PFSK-1 (cell line): ENCODE measurements around the gene IRGQ.

ENCODE experiments used
- FOXP2 ChIP-seq: optimal IDR thresholded peaks from 2 replicates; pipeline ENCODE3; 2011; ENCODE audit warnings: borderline replicate concordance, control low read depth, inconsistent platforms; ENCODE audit not compliant: insufficient read depth; ENCODE audit errors: extremely low read length, extremely low read depth
- POLR2AphosphoS5 ChIP-seq: IDR thresholded peaks from 2 replicates; pipeline ENCODE4 v1.6.1; 2012; ENCODE audit warnings: low read depth, mild to moderate bottlenecking, control low read depth, low read length, moderate library complexity
- REST ChIP-seq, 2 experiments: IDR thresholded peaks; 2 replicates each; pipeline versions ENCODE4 v1.6.1 to v1.8.0; 2011 to 2012; ENCODE audit warnings: low read depth in 2 of 2, low read length in 2 of 2, control low read depth in 1 of 2, inconsistent platforms in 1 of 2, mild to moderate bottlenecking in 1 of 2, moderate library complexity in 1 of 2; ENCODE audit not compliant: insufficient read depth in 1 of 2
- SIN3A ChIP-seq: IDR thresholded peaks from 2 replicates; pipeline ENCODE4 v1.6.1; 2012; ENCODE audit warnings: mild to moderate bottlenecking, low read length, moderate library complexity, borderline replicate concordance; ENCODE audit not compliant: insufficient read depth
- TAF1 ChIP-seq: IDR thresholded peaks from 2 replicates; pipeline ENCODE4 v1.6.1; 2012; ENCODE audit warnings: low read length, control low read depth, borderline replicate concordance; ENCODE audit not compliant: insufficient read depth

IRGQ gene

GRCh38 chr19:43634068-43634467 is 38.1 kb upstream of the IRGQ start:
- TF ChIP-seq SIN3A = no peak

- TF ChIP-seq SIN3A = no peak
- no peak for TF ChIP-seq POLR2AphosphoS5
- no peak for TF ChIP-seq REST (IDR thresholded peaks at IDR 0.05; ENCODE audit: insufficient read depth in 1 of 2, low read depth in 2 of 2, low read length in 2 of 2)
- no peak for TF ChIP-seq FOXP2
- no peak for TF ChIP-seq TAF1
These were observed 37.6 kb upstream of the IRGQ start for GRCh38 chr19:43633520-43633919.

GRCh38 chr19:43631491-43631890 is 35.6 kb upstream of the IRGQ start:
- TF ChIP-seq POLR2AphosphoS5 = no peak
- no peak for TF ChIP-seq SIN3A
- no peak for TF ChIP-seq REST (IDR thresholded peaks at IDR 0.05; ENCODE audit: insufficient read depth in 1 of 2, low read depth in 2 of 2, low read length in 2 of 2)
- TF ChIP-seq TAF1 = no peak
- no peak for TF ChIP-seq FOXP2

- TF ChIP-seq REST (IDR thresholded peaks at IDR 0.05; ENCODE audit: insufficient read depth in 1 of 2, low read depth in 2 of 2, low read length in 2 of 2) (no peak), SIN3A (no peak), POLR2AphosphoS5 (no peak), TAF1 (no peak), FOXP2 (no peak)
These were observed 32.9 kb upstream of the IRGQ start for GRCh38 chr19:43628646-43629326.

GRCh38 chr19:43626838-43627237 is 30.9 kb upstream of the IRGQ start:
- no peak for TF ChIP-seq TAF1

GRCh38 chr19:43625918-43626579 is 30.1 kb upstream of the IRGQ start:
- TF ChIP-seq FOXP2 (no peak), REST (IDR thresholded peaks at IDR 0.05; ENCODE audit: insufficient read depth in 1 of 2, low read depth in 2 of 2, low read length in 2 of 2) (no peak), SIN3A (no peak), POLR2AphosphoS5 (no peak), TAF1 (no peak)
